ENCODE data around the gene TECR.

TECR gene

GRCh38 chr19:14510311-14511228, 18.8 kb upstream of the TECR start:
- DNase-seq (ENCODE audit: low read depth in 2 of 2): no peak

GRCh38 chr19:14511229-14511593, 18.2 kb upstream of the TECR start:
- no peak for DNase-seq (ENCODE audit: low read depth in 2 of 2)

GRCh38 chr19:14512406-14512961, 16.9 kb upstream of the TECR start:
- DNase-seq (ENCODE audit: low read depth in 2 of 2): no peak

- DNase-seq (ENCODE audit: low read depth in 2 of 2): no peak
Observed at GRCh38 chr19:14514215-14514863, 15.1 kb upstream of the TECR start.

- DNase-seq (ENCODE audit: low read depth in 2 of 2): no peak
Observed at GRCh38 chr19:14515501-14516047, 13.8 kb upstream of the TECR start.

- DNase-seq (ENCODE audit: low read depth in 2 of 2): no peak
Observed at GRCh38 chr19:14516048-14516534, 13.3 kb upstream of the TECR start.

- DNase-seq (ENCODE audit: low read depth in 2 of 2): no peak
Observed at GRCh38 chr19:14516746-14517438, 12.5 kb upstream of the TECR start.

- DNase-seq (ENCODE audit: low read depth in 2 of 2): no peak
Observed at GRCh38 chr19:14517446-14517839, 12.0 kb upstream of the TECR start.

GRCh38 chr19:14517840-14518505, 11.4 kb upstream of the TECR start, which contains the start of gene DNAJB1:
Gene DNAJB1 (minus strand): TSS chr19:14518397. CDS start chr19:14518349, 48 bp downstream.
- DNase-seq (ENCODE audit: low read depth in 2 of 2): peak in 1 of 2 donors; percentile 64

- DNase-seq (ENCODE audit: low read depth in 2 of 2): no peak
Observed at GRCh38 chr19:14519245-14519859, 10.0 kb upstream of the TECR start.

GRCh38 chr19:14519860-14520407, 9.5 kb upstream of the TECR start:
- peak in 1 of 2 donors; percentile 30 for DNase-seq (ENCODE audit: low read depth in 2 of 2)

GRCh38 chr19:14520543-14520942, 8.9 kb upstream of the TECR start:
- DNase-seq (ENCODE audit: low read depth in 2 of 2): no peak

GRCh38 chr19:14525729-14526128, 3.7 kb upstream of the TECR start:
- DNase-seq (ENCODE audit: low read depth in 2 of 2): no peak

- DNase-seq (ENCODE audit: low read depth in 2 of 2): no peak
Observed at GRCh38 chr19:14526423-14526822, 3.0 kb upstream of the TECR start.

- DNase-seq (ENCODE audit: low read depth in 2 of 2): no peak
Observed at GRCh38 chr19:14528419-14529253, 758 bp upstream of the TECR start.

- no peak for DNase-seq (ENCODE audit: low read depth in 2 of 2)
Observed at GRCh38 chr19:14530005-14530348, 583 bp downstream of the TECR start.

GRCh38 chr19:14530506-14530905, 1.1 kb downstream of the TECR start:
- DNase-seq (ENCODE audit: low read depth in 2 of 2): no peak

- no peak for DNase-seq (ENCODE audit: low read depth in 2 of 2)
Observed at GRCh38 chr19:14533450-14533849, 4.1 kb downstream of the TECR start.

- DNase-seq (ENCODE audit: low read depth in 2 of 2): peak in 1 of 2 donors; percentile 31
Observed at GRCh38 chr19:14536926-14537692, 7.7 kb downstream of the TECR start.
